Renal cortical epithelial cell (primary cell): Measurements from ENCODE around the gene SELENOI. TPM values are rescaled to one million over a fixed set of nuclear protein-coding genes. Genes with fewer than 3 reads are reported as not detected.
A peak's percentile ranks its signal among the peaks of the same experiment; 100 is the strongest.
"Not testable (repeated sequence)": the region's sequence is repeated elsewhere in the genome, so short reads cannot be mapped to it uniquely, and the experiment has no call there.

Source experiments
- DNase-seq: peaks from one replicate; pipeline ENCODE4 v3.0.0-alpha.2; 2011; ENCODE audit warnings: low read depth
- total RNA-seq: library from RNA; depleted of rRNA; stranded (reverse); fragments of >200 nt; gene quantifications from 2 replicates; pipeline ENCODE4 v1.2.3, GENCODE V29; 2014

SELENOI gene
- total RNA-seq, 1 donor from 2014 or later: 21.4 TPM

DNA sequence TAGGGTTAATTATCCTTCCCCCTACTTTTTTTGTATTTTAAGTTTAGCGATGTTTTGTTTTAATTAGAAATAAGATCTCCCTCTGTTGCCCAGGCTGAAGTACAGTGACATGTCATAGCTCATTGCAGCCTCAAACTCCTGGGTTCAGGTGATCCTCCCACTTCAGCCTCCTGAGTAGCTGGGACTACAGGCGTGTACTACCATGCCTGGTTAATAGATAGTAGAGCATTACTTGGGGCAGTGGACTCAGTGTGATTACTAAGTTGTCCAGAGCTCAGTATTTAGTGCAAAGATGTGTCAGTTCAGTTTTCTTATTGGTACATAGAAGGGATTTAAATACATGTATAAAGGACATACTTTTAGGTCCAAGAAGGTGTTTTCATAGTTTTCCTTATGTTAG lies 10.2 kb downstream of the SELENOI start:
- DNase-seq: no peak

DNA sequence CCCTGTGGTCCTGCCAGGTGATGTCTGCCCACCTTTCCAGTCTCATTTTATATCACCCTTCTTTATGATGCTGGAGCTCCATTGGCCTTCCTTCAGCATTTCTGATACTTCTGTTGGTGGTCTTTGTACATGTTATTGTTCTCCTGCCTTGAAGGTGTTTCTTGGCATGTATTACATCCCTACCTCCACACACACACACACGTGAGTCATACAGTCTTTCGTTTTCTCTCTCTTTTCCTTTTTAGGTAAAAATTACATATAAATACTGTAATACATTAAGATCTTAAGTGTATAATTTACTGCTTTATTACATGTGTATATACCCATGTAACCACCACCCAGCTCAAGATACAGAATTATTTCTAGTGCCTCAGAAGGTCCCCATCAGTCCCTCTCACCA lies 10.8 kb downstream of the SELENOI start:
- no peak for DNase-seq

DNA sequence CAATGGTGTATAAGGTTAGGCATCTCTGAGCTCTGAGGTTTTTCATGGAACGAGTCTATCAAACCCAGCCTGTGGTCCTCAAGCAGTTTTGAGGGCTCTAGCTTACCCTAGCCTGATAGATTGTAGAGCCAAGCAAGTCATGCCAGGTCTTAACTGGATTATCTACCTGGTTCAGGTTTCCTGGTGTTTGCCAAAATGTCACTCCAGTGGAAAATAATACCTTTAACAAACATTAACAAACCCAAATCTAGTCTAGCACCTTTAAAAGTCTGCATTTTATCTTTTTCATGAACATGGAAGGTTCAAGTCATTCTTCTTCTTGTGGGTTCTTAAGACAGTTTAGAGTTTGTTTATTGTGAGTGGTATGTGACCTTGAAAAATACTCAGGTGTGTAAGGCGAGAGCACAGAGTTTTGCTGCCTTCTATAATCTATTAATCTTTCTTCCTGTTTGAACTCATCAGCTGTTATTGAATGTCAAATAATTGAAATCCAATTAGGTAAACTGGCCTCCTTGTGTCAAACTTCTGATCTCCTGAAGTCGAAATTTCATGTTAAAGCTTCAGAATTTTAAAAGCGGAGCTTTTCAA lies 14.0 kb downstream of the SELENOI start:
- DNase-seq: no peak

DNA sequence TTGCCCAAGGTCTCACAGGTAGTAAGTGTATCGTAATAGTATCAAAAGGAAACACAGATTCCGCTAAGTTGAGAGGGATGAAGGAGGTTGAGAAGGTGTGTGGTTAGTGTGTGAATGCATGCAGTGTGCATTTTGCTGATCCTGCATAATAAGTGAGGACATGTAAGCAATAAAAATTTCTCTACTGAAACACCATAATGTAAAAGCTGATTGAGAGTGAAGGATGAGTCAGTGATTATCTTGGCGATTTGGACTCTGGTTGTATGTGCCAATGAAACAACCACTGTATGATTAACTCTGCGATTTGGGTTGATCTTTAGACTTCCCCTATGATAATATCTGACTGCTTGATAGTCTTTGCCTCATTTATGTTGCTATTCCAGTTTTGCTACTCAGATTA lies 17.4 kb downstream of the SELENOI start:
- DNase-seq: peak; percentile 46

DNA sequence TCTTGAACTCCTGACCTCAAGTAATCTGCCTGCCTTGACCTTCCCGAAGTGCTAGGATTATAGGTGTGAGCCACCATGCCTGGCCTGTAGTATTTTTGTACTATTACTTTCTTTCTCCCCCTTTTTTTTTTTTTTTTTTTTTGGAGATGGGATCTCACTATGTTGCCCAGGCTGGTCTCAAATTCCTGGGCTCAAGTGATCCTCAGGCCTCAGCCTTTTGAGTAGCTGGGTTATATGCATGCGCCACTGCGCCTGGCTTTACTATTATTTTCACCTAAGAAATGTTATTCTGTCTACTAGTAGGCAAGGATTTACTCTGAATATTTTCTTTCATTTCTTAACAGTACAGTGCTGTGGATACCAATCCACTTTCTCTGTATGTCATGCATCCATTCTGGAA lies 18.0 kb downstream of the SELENOI start:
- no peak for DNase-seq

DNA sequence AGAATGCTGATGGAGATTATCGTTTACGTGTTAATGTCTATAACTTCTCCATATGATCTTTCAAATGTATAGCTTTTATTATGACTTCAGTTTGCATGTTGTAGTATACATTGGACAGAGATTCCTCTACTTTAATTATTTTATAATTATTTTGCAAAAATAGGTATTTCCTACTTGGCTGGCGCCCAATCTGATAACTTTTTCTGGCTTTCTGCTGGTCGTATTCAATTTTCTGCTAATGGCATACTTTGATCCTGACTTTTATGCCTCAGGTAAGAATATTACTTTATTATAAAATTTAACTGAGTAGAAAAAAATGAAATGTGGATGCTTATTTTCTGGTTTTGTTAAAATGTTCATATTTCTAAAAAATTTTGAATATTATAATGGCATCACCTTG lies 18.7 kb downstream of the SELENOI start:
- no peak for DNase-seq

DNA sequence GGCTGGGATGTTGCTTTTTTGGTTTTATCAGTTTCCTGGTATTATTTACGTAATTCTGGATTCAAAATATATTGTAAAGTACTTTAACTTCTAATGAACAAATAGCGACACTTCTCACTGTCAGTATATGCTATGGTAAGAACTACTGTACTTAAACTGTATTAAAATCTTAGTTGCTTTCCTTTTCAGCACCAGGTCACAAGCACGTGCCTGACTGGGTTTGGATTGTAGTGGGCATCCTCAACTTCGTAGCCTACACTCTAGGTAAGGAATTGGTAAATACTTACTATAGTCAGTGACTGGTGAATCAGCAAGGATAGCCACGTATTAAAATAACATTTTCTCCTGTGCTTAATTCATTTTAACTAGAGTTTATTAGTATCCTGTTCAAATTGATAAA lies 21.0 kb downstream of the SELENOI start:
- DNase-seq: no peak

DNA sequence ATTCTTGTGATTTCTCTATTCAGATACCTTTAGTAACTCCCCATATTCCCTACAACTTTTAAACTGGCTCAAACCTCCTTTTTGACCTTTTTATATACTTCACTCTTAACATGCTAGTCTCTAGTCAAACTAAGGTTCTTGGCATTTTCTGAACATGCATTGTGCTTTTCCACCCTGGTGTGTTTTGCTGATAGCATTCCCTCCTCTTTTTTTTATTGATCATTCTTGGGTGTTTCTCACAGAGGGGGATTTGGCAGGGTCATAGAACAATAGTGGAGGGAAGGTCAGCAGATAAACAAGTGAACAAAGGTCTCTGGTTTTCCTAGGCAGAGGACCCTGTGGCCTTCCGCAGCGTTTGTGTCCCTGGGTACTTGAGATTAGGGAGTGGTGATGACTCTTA lies 23.7 kb downstream of the SELENOI start:
- DNase-seq: not testable (repeated sequence)

DNA sequence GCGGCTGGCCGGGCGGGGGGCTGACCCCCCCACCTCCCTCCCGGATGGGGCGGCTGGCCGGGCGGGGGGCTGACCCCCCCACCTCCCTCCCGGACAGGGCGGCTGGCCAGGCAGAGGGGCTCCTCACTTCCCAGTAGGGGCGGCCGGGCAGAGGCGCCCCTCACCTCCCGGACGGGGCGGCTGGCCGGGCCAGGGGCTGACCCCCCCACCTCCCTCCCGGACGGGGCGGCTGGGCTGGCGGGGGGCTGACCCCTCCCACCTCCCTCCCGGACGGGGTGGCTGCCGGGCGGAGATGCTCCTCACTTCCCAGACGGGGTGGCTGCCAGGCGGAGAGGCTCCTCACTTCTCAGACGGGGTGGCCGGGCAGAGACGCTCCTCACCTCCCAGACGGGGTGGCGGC lies 25.0 kb downstream of the SELENOI start:
- not testable (repeated sequence) for DNase-seq

DNA sequence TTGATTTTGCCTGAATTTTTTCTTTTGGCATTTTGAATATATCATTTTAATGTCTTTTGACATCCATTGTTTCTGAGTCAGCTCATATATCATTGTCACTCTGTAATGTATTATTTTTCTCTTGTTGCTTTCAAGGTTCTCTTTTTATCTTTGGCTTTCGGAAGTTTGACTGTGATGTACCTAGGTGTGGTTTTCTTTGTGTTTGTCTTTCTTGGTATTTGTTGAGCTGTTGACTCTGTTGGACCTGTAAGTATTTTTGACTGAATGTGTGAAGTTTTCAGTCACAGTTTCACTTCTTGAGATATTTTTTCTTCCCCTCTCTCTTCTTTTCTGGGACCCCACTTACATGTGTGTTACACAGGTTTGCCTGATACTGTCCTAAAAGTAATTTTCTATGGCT lies 30.9 kb downstream of the SELENOI start:
- DNase-seq: no peak

DNA sequence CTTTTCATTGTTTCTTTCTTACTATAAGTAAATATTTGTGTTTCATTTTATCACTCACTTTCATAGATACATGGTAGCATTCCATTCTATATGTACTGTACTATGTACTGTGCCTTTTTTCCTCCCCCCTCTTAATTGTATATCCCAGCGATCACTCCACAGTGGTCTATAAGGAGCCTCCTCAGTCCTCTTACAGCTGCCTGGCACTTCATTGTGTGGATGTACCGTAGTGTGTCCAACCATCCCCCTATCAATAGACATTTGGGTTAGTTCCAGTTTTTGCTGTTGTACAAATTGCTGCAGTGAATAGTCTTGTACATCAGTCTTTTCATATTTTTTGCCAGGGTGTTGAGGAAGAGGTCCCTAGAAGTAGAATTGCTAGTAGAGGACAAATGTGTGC lies 34.3 kb downstream of the SELENOI start:
- no peak for DNase-seq

DNA sequence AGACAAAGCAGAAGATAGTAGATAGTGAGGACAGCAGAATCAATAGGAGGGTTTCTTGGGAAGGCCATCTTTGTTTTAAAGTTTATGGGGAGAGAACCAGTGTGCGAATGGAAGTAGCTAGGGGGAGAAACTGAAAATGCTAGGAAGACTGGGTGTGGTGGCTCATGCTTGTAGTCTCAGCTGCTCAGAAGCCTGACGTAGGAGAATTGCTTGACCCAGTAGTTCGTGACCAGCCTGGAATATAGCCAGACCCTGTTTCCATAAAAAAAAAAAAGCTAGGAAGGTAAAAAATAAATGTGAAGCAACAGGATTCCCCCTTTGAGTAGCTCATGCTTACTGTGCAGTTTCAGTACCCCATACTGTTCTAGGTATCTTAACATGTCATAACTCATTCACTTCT lies 36.6 kb downstream of the SELENOI start:
- DNase-seq: no peak

DNA sequence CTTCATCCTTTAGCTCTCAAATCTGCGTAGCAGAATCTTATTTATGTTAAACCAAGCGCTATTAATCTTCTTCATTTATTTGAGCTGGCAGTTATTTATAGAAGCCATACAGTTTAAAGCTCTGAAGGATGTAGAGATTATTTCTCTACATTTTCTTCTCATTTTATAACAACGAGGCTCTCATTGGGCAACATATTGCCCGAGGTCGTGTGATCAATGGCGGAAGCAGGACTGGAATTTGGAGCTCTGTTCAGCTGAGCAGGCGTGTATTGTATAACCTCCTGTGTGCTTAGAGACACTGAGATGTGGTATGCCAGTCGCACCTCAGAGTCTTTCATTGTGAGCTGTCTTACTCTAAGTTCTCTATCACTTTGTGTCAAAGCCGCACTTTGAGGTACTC lies 38.2 kb downstream of the SELENOI start:
- DNase-seq: no peak

DNA sequence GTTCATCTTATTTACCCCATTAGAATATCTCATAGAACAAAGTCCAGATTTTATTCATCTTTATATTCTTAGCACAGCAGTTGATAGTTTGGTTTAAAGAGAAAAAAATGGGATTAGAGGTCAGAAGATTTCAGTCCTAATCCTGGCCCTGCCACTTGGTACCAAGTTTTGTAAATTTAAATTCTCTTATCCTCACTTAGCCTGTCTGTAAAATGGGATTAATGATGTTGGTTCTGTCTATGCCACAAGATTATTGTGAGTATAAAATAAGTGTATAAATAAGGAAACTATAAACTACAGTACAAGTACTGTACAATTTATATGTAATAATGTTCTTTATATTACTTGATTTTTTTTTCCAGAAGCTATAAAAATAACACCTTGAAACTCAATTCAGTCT lies 38.7 kb downstream of the SELENOI start:
- DNase-seq: no peak

DNA sequence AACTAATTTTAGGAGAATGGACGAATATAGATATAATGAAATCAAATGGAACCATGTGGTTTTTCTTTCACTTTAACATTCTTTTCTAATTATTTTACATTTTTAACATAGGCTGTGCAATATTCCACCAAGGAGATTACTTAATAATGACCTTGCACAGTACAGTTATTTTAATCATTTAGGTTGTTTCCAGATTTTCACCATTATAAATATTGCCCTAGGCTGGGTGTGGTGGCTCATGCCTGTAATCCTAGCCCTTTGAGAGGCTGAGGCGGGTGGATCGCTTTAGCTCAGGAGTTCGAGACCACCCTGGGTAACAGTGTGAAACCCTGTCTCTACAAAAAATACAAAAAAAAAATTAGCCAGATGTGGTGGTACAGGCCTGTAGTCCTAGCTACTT lies 41.2 kb downstream of the SELENOI start:
- DNase-seq: no peak

DNA sequence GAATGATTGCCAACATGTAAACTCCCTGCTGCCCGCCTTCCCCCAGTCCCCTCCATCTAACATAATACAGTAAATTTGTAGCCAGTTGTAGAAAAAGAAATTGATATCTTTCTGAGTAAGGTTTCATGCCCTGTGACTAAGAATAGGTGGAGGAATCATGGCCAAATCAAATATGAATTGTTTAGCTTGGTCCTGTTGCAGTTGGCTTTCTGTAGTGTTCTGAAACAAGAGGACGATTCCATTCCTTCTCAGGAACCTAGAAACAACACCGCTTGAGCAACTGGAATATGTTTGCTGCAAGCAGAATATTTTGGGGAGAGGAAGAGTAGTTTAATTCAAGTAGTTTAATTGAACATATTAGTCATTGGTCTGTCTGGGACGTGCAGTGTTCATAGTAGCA lies 48.8 kb downstream of the SELENOI start:
- DNase-seq: no peak

DNA sequence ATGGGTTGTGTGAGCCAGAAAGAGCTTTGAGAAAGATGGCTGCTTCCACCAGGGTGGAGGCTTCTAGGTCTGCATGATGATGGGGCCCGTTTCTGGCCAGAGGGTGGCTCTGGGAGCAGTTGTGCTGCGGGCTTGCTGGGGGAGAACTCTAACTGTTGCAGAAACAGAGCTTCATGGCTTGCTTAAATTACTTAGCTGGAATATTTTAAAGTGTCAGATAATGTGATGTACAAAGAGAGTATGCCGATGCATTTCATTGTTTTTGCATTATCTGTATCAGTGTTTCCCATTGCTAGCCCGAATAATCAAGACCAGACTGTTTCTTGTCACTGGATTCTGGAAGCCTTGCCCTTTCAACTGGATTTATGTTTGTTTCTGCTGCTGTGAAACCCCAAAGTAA lies 49.5 kb downstream of the SELENOI start:
- no peak for DNase-seq

DNA sequence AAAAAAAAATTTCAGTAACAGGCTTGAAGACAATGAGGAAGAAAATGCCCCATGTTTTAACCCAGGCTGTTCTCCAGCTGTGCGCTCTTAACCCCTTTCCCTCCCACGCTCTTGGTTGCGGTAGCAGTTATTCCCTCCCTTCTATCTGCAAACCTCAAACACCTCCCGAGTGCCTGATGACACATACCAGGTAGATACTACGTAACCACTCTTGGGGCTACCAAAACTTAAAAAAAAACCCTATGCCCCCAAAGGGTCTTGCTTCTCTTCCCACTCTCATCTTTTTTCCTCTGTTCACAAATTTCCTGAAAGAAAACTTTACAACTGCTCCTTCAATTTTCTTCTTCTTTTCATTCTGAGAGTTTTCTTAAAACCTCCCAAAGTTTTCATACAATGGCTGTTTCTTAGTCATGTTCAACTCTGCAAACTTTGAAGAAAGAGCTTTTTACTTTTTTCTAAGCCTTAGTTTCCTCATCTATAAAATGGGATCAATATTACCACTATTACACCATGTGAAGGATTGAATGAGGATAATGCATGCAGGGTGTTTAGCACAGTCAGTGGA lies 50.9 kb downstream of the SELENOI start:
- no peak for DNase-seq

DNA sequence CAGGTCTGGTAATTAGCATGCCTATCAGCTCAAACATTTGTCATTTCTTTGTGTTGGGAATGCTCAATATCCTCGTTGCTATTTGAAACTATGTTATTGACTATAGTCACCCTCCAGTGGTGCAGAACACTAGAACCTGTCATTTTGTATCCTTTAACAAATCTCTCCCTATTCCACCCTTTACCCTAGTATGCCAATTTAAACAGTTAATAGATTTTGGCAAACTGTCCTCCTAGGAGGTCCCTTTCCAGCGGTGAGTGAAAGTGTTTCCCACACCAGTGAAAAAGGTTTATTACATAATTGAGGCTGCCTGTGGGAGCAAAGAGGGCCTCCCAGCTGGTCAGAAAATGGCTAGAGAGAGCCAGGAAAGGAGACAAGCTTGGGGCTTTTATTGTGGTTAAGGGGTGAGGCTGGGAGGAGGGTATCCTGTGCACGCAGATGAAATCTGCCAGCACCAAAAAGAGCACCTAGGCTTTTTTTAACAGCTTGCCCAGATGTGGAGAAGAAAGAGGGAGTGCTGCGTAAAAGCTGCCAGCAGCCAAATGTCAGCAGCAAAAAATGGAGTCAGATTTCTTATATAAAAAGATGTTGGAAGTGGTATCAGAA lies 53.9 kb downstream of the SELENOI start:
- DNase-seq: peak; percentile 51

DNA sequence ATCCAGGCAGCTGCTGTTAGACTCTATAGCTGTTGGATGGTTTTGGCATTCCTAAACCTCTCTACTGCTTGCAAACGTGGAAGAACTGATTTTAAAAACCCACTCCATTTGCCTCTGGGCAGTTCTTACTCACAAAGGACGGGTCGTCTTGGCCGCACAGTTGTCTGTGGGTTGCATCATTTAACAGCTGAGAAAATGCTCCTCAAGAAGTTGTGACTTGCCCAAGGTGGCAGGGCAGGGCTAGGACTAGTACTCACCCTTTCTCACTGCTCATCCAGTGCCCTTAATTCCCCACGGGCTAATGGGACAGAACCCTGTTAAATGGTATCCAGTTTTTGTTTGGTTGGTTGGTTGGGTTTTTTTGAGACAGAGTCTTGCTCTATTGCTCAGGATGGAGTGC lies 54.8 kb downstream of the SELENOI start:
- no peak for DNase-seq

DNA sequence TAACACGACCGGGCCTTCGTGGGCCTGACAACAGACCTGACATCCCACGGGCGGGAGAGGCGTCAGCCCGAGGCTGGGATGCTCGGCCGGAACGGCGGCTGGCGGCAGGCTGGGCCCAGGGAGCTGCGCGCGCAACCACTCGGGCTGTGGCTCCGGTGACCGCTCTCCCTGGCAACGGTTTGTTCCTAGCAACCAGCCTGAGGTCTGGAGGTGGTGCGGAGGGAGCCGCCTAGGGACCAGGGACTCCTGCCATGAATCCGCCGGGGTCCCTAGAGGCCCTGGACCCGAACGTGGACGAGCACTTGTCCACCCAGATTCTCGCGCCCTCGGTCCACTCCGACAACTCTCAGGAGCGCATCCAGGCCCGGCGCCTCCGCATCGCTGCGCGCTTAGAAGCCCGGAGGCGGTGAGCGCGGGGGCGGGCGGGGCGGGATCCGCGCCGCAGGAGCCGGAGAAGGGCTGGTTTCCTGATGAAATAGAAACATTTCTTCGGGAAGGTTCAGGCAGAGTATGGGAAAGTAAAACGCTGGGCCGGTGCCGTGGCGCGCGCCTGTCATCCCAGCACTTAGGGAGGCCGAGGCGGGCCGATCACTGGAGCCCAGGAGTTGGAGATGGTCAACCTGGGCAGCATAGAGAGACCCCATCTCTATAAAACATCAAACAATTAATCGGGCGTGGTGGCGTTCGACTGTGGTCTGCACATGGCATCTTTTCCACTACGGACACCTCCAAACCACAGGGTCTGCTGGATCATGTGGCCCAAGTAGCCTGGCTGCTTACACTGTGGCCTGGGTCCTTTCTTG lies 56.0 kb downstream of the SELENOI start, which contains the start of gene DRC1:
Gene DRC1, plus strand, starts transcription at position 182 of the 803 bp plus-strand sequence. Its CDS starts 70 bp downstream, at position 252.
- DNase-seq: peak; percentile 65

DNA sequence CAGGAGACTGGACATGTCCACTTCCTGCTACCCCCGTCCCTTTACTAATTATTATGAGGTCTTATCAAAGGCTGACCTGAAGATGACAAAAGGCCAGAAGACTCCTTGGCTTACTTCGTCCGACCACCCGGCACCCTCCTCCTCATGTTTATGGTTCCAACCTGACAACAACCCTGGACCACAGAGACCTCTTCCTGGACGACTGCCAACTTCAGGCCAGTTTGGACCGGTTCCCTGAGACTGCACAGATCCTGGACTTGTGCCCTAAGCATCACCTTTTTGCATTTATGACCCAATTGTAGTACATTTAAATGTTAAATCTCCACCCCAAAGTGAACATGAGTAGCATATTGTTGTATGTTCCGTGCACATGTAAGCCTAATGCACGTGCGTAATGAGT lies 61.6 kb downstream of the SELENOI start:
- DNase-seq: no peak

DNA sequence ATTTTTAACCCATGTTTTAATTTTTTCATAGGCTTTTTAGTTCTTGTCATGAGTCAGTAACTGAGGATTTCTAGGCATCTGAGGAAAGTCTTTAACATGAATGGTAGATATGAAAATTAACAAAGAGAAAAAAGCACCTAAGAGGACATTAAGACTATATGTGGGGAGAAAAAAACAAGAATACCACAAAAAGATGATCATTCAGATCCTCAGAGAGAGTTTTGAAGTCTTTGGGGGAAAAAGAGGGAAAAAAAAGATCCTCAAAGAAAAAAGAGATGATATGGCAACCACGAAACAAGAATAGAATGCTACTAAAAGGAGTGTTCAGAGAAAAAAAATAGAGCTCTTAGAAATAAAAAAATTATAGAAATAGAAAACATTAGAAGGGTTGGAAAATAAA lies 63.8 kb downstream of the SELENOI start:
- DNase-seq: no peak
